Neutrophil (primary cell): ENCODE measurements around the gene PEMT.

ENCODE experiments used
- H3K27ac ChIP-seq: fragments of 200-600 bp; sonication (generic); 2 replicates; pipeline ENCODE4 v1.5.1; 2016; ENCODE audit warnings: mild to moderate bottlenecking, moderate library complexity
- H3K27me3 ChIP-seq: fragments of 200-600 bp; sonication (generic); 2 replicates; pipeline ENCODE4 v1.6.0; 2016; ENCODE audit warnings: mild to moderate bottlenecking
- H3K36me3 ChIP-seq: fragments of 200-600 bp; sonication (generic); 2 replicates; pipeline ENCODE4 v1.5.1; 2017
- H3K4me1 ChIP-seq, 2 experiments: fragments of 200-600 bp in 1 of 2; sonication (generic) in 1 of 2; 1 replicate in 1 of 2; 2 replicates in 1 of 2; pipeline versions ENCODE4 v1.5.1 to v1.6.1; 2013 to 2016; ENCODE audit warnings: low read depth in 1 of 2, low read length in 1 of 2, mild to moderate bottlenecking in 1 of 2, moderate library complexity in 1 of 2; ENCODE audit not compliant: control insufficient read depth in 1 of 2, insufficient read depth in 1 of 2
- H3K4me3 ChIP-seq, 2 experiments: fragments of 200-600 bp in 1 of 2; sonication (generic) in 1 of 2; 1 replicate in 1 of 2; 2 replicates in 1 of 2; pipeline ENCODE4 v1.5.1; 2013 to 2016; ENCODE audit warnings: low read depth in 1 of 2, low read length in 1 of 2, mild to moderate bottlenecking in 1 of 2, moderate library complexity in 1 of 2
- H3K9me3 ChIP-seq: fragments of 200-600 bp; sonication (generic); 2 replicates; pipeline ENCODE4 v1.5.1; 2016
- TF ChIP-seq, protein P1 (sequence below): fragments of 200-600 bp; sonication (generic); IDR thresholded peaks from 2 replicates; pipeline ENCODE4 v1.5.1; 2016; ENCODE audit warnings: antibody characterized with exemption

Gene PEMT

DNA sequence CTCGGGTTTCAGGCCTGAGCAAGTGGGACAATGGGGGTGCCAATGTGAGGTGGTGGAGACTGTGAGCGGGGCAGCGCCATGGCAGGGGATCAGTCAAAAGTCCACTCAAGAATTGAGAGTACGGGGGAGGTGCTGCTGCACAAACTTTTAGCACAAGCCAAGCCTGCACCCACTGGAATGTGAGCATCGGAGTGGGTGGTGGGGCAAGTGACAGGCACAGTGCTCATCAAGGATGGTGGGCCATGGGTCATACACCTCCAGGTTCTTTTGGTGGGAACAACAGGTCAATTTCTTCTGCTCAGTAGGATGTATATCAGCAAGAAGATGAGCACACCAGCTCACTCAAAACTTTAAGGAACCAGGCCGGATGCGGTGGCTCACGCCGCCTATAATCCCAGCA, 32.4 kb upstream of the PEMT start:
- Histone ChIP-seq H3K27me3 (no peaks in the 10 kb centered on the region), H3K36me3 (no peaks in the 10 kb centered on the region), H3K27ac (no peak overlapping the region), H3K4me3 (no peak overlapping the region), H3K9me3 (peaks cover 3% of the 10 kb centered on the region), H3K4me1 (peaks cover 28 to 31% of the 10 kb centered on the region in 2 experiments)
- TF ChIP-seq, protein P1, sequence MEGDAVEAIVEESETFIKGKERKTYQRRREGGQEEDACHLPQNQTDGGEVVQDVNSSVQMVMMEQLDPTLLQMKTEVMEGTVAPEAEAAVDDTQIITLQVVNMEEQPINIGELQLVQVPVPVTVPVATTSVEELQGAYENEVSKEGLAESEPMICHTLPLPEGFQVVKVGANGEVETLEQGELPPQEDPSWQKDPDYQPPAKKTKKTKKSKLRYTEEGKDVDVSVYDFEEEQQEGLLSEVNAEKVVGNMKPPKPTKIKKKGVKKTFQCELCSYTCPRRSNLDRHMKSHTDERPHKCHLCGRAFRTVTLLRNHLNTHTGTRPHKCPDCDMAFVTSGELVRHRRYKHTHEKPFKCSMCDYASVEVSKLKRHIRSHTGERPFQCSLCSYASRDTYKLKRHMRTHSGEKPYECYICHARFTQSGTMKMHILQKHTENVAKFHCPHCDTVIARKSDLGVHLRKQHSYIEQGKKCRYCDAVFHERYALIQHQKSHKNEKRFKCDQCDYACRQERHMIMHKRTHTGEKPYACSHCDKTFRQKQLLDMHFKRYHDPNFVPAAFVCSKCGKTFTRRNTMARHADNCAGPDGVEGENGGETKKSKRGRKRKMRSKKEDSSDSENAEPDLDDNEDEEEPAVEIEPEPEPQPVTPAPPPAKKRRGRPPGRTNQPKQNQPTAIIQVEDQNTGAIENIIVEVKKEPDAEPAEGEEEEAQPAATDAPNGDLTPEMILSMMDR, result no peak

DNA sequence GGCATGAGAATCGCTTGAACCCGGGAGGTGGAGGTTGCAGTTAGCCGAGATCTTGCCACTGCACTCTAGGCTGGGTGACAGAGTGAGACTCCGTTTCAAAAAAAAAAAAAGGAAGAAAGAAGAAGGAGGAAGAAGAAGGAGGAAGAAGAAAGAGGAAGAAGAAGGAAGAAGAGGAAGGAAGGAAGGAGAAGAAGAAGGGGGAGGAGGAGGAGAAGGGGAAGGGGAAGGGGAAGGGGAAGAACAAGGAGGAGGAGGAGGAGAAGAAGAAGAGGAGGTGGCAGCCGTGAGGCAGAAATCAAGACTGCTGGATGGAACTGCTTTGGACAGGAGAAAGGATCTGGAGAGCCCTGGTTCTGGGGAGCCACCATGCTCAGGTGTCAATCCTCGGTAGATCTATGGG, 29.7 kb upstream of the PEMT start:
- TF ChIP-seq, protein P1, result no peak
- Histone ChIP-seq H3K4me3 (peak overlapping the region; percentile 36 to 57), H3K9me3 (peaks cover 3% of the 10 kb centered on the region), H3K27ac (peak overlapping the region; percentile 82), H3K27me3 (no peaks in the 10 kb centered on the region), H3K36me3 (no peaks in the 10 kb centered on the region), H3K4me1 (peaks cover 28 to 31% of the 10 kb centered on the region in 2 experiments)

DNA sequence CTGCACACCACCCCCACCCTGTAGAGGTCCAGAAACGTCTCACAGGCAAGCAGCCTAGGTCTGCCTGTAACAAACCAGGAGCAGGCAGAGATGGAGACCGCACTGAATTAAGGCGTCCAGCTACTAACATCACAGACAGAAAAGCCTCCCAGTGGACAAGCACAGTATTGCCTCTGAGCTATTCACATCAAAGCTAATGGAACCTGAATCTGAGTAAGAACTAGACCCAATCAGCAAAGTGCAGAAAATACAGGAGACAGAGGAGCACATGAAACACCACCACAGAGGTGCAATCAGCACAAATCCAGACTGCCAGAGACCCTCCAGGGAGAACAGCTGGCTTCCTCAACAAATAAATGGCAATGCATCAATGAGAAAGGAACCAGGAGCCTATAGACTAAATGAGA, 22.2 kb upstream of the PEMT start:
- Histone ChIP-seq H3K9me3 (no peaks in the 10 kb centered on the region), H3K36me3 (no peaks in the 10 kb centered on the region), H3K4me3 (no peak overlapping the region), H3K4me1 (peaks cover 4 to 6% of the 10 kb centered on the region in 2 experiments), H3K27ac (no peak overlapping the region), H3K27me3 (no peaks in the 10 kb centered on the region)
- TF ChIP-seq, protein P1, result peak; percentile 56

DNA sequence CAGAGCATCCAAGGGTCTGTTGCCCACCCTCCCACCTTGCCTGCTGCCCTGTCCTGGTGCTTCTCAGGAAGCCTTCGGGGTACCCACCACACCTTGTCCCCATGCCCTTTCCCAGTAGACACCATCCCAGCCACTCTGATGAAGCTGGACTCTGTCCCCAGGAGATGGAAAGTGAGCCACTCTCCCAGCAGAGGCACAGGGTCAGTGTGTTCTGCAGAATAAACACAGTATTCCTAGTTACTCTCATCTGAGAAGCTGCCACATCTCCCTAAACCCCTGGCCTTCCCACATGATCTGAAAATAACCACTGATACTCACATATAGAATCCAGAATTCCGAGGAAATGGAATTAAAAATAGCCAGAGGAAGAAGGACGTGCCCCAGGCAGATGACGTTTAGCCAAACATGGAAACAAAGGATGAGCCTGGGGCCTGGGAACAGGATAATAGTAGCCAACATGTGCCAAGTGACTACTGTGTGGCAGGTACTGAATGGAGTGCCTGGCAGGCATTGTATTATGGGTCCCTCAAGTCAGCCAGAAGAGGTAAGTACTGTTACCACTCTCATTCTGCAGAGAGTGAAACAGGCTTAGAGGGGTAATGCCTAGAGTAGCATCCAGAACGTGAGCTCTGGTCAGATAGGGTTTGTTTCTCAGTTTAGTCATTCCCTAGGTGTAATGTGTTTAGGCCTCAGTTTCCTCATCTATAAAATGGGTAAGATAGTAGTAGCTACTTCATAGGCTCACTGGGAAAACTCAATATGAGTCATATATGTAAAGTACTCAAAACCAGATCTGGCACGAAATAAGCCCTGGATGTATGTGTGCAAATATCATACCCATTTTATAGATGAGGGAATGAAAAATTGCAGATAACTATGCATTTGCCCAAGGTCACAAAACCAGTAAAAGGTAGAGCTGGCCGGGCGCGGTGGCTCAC, 20.8 kb upstream of the PEMT start:
- TF ChIP-seq, protein P1, result no peak
- no peak overlapping the region for H3K4me3 ChIP-seq
- H3K27me3 ChIP-seq, result no peaks in the 10 kb centered on the region
- peaks cover 4 to 6% of the 10 kb centered on the region in 2 experiments for H3K4me1 ChIP-seq
- H3K27ac ChIP-seq, result no peak overlapping the region
- H3K36me3 ChIP-seq, result no peaks in the 10 kb centered on the region
- H3K9me3 ChIP-seq, result no peaks in the 10 kb centered on the region

DNA sequence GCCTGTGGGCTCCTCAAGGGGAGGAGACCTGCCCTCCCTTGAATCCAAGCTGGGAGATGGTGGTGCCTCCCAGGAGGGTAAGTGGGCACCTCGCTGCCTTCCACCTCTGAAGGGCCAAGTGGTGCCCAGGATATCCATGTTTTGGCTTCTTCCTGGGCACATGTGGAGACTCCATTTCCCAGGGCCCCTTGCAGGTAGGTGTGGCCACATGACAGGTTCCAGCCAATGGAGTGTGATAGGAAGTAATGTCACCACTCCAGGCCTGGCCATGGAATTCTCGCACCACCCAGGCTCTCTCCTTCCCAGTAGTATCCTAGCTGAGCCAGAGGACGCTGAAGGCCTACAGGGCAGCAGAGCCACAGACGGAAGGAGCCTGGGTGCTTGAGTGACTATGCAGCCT, 17.6 kb upstream of the PEMT start:
- H3K27ac ChIP-seq, result no peak overlapping the region
- H3K4me1 ChIP-seq, result peaks cover 12 to 28% of the 10 kb centered on the region in 2 experiments
- H3K36me3 ChIP-seq, result no peaks in the 10 kb centered on the region
- TF ChIP-seq, protein P1, result no peak
- no peaks in the 10 kb centered on the region for H3K27me3 ChIP-seq
- H3K9me3 ChIP-seq, result no peaks in the 10 kb centered on the region
- H3K4me3 ChIP-seq, result no peak overlapping the region
